Neural cell (in vitro differentiated cells): ENCODE results near the gene DDC. TPM values are rescaled to one million over a fixed set of nuclear protein-coding genes. Genes with fewer than 3 reads are reported as not detected.

Experiments used
- H2AFZ ChIP-seq: fragments of 200-600, 300-800 bp; sonication (generic), shearing (Covaris generic); 2 replicates; pipeline ENCODE4 v1.6.0; 2014; ENCODE audit warnings: low read depth, mild to moderate bottlenecking, antibody characterized with exemption, low read length, moderate library complexity
- H3F3A ChIP-seq: fragments of 200-600 bp; shearing (Covaris generic); 2 replicates; pipeline ENCODE4 v1.6.1; 2016; ENCODE audit warnings: mild to moderate bottlenecking, moderate library complexity, mixed read lengths, antibody characterized with exemption, low read length; ENCODE audit not compliant: insufficient read depth, poor library complexity, severe bottlenecking
- H3K27ac ChIP-seq: fragments of 200-600, 300-800 bp; sonication (generic), shearing (Covaris generic); 2 replicates; pipeline ENCODE4 v1.5.1; 2014; ENCODE audit warnings: mild to moderate bottlenecking, low read length, moderate library complexity
- H3K27me3 ChIP-seq: fragments of 300-800, 200-600 bp; sonication (generic), shearing (Covaris generic); 2 replicates; pipeline ENCODE4 v1.6.0; 2014; ENCODE audit warnings: mild to moderate bottlenecking, low read depth, low read length, moderate library complexity; ENCODE audit not compliant: insufficient read depth
- H3K36me3 ChIP-seq: fragments of 300-800, 200-600 bp; sonication (generic), shearing (Covaris generic); 2 replicates; pipeline ENCODE4 v1.5.1; 2014; ENCODE audit warnings: mild to moderate bottlenecking, antibody characterized with exemption, low read length, moderate library complexity; ENCODE audit not compliant: insufficient read depth
- H3K4me2 ChIP-seq: fragments of 300-800, 200-600 bp; sonication (generic), shearing (Covaris generic); 2 replicates; pipeline ENCODE4 v1.6.0; 2014; ENCODE audit warnings: mild to moderate bottlenecking, low read length
- H3K4me3 ChIP-seq: fragments of 300-800, 200-600 bp; sonication (generic), shearing (Covaris generic); 2 replicates; pipeline ENCODE4 v1.5.1; 2014; ENCODE audit warnings: mild to moderate bottlenecking, low read length, moderate library complexity
- H3K79me2 ChIP-seq: fragments of 200-600 bp; shearing (Covaris generic); replicated peaks from 2 replicates; pipeline ENCODE4 v1.6.0; 2014; ENCODE audit warnings: mild to moderate bottlenecking, low read length, moderate library complexity; ENCODE audit not compliant: insufficient read depth
- H3K9ac ChIP-seq: fragments of 300-800, 200-600 bp; sonication (generic), shearing (Covaris generic); 2 replicates; pipeline ENCODE4 v1.6.1; 2016; ENCODE audit warnings: mild to moderate bottlenecking, low read length, mixed read lengths
- H3K9me2 ChIP-seq: fragments of 200-600 bp; shearing (Covaris generic); 2 replicates; pipeline ENCODE4 v1.6.1; 2016; ENCODE audit warnings: mild to moderate bottlenecking, low read length, mixed read lengths; ENCODE audit not compliant: insufficient read depth
- H3K9me3 ChIP-seq: fragments of 200-600, 300-800 bp; sonication (generic), shearing (Covaris generic); 2 replicates; pipeline ENCODE4 v1.6.1; 2016; ENCODE audit warnings: mild to moderate bottlenecking, mixed run types, low read length, moderate library complexity, mixed read lengths
- H4K20me1 ChIP-seq: fragments of 200-600 bp; shearing (Covaris generic); 2 replicates; pipeline ENCODE4 v1.6.1; 2016; ENCODE audit warnings: mild to moderate bottlenecking, mixed run types; ENCODE audit not compliant: insufficient read depth
- CTCF ChIP-seq: fragments of 450-650 bp; IDR thresholded peaks from 2 replicates; pipeline ENCODE4 v1.5.1; 2014; ENCODE audit warnings: antibody characterized with exemption, mild to moderate bottlenecking, moderate library complexity; ENCODE audit not compliant: poor library complexity, severe bottlenecking
- EP300 ChIP-seq: fragments of 450-650 bp; conservative IDR thresholded peaks from 2 replicates; pipeline ENCODE4 v1.6.1; 2014; ENCODE audit warnings: antibody characterized with exemption, mild to moderate bottlenecking, moderate library complexity; ENCODE audit not compliant: poor library complexity, severe bottlenecking
- EZH2 ChIP-seq: fragments of 200-600, 300-800 bp; shearing (Covaris generic), sonication (generic); IDR thresholded peaks from 2 replicates; pipeline ENCODE4 v1.6.1; 2014; ENCODE audit warnings: antibody characterized with exemption, low read length, borderline replicate concordance, mild to moderate bottlenecking; ENCODE audit not compliant: insufficient read depth, poor library complexity, severe bottlenecking
- MXI1 ChIP-seq: fragments of 450-650 bp; conservative IDR thresholded peaks from 2 replicates; pipeline ENCODE4 v1.6.1; 2014; ENCODE audit warnings: antibody characterized with exemption, mild to moderate bottlenecking; ENCODE audit not compliant: poor library complexity, severe bottlenecking
- POLR2AphosphoS5 ChIP-seq: IDR thresholded peaks from 2 replicates; pipeline ENCODE4 v1.6.1; 2012
- RAD21 ChIP-seq: fragments of 450-650 bp; conservative IDR thresholded peaks from 2 replicates; pipeline ENCODE4 v1.6.1; 2014; ENCODE audit warnings: antibody characterized with exemption, mild to moderate bottlenecking, moderate library complexity
- REST ChIP-seq: IDR thresholded peaks from 2 replicates; pipeline ENCODE4 v1.6.1; 2012; ENCODE audit warnings: borderline replicate concordance
- SMC3 ChIP-seq: fragments of 450-650 bp; conservative IDR thresholded peaks from 2 replicates; pipeline ENCODE4 v1.6.1; 2014; ENCODE audit warnings: antibody characterized with exemption, mild to moderate bottlenecking, moderate library complexity; ENCODE audit not compliant: poor library complexity
- TAF1 ChIP-seq: IDR thresholded peaks from 2 replicates; pipeline ENCODE4 v1.6.1; 2012; ENCODE audit warnings: low read depth
- polyA plus RNA-seq: library from polyadenylated mRNA; depleted of rRNA; stranded (reverse); fragments of >200 nt; gene quantifications from 2 replicates; pipeline ENCODE4 v1.2.3, GENCODE V29; 2014

The DDC gene
- polyA plus RNA-seq, 1 donor from 2014 or later = 42.9 TPM

- TF ChIP-seq RAD21 (peak; percentile 77), EP300 (no peak), SMC3 (peak; percentile 79), CTCF (peak; percentile 78), MXI1 (no peak)
- H3K9ac ChIP-seq = no peak overlapping the region
- no peak overlapping the region for H2AFZ ChIP-seq
Observed at GRCh38 chr7:50418086-50418515, 147.1 kb downstream of the DDC start.

GRCh38 chr7:50416527-50417182 is 148.6 kb downstream of the DDC start:
- H3K79me2 ChIP-seq = no peaks in the 10 kb centered on the region
- H3K4me3 ChIP-seq = no peak overlapping the region
- H3K9me2 ChIP-seq = no peaks in the 10 kb centered on the region
- H3K4me2 ChIP-seq = no peak overlapping the region
- no peak overlapping the region for H3K9ac ChIP-seq
- no peaks in the 10 kb centered on the region for H3K9me3 ChIP-seq
- H3F3A ChIP-seq = no peaks in the 10 kb centered on the region
- no peak overlapping the region for H3K27ac ChIP-seq
- no peak overlapping the region for H2AFZ ChIP-seq
- TF ChIP-seq RAD21 = no peak
- no peak for TF ChIP-seq TAF1
- no peak for TF ChIP-seq EP300
- TF ChIP-seq CTCF = no peak
- TF ChIP-seq POLR2AphosphoS5 = no peak
- TF ChIP-seq EZH2 = no peak
- TF ChIP-seq REST = no peak
- no peak for TF ChIP-seq SMC3
- TF ChIP-seq MXI1 = no peak
- no peaks in the 10 kb centered on the region for H3K36me3 ChIP-seq
- H3K27me3 ChIP-seq = no peaks in the 10 kb centered on the region
- no peaks in the 10 kb centered on the region for H4K20me1 ChIP-seq

More at GRCh38 chr7:50418086-50418515, 147.1 kb downstream of the DDC start:
- Histone ChIP-seq H3K27me3 (no peaks in the 10 kb centered on the region), H4K20me1 (no peaks in the 10 kb centered on the region), H3F3A (no peaks in the 10 kb centered on the region), H3K4me2 (no peak overlapping the region), H3K36me3 (no peaks in the 10 kb centered on the region), H3K79me2 (no peaks in the 10 kb centered on the region), H3K9me2 (no peaks in the 10 kb centered on the region), H3K4me3 (no peak overlapping the region), H3K27ac (no peak overlapping the region), H3K9me3 (no peaks in the 10 kb centered on the region)
